ENCODE measurements around the gene EEF1AKMT4.

The EEF1AKMT4 gene

DNA sequence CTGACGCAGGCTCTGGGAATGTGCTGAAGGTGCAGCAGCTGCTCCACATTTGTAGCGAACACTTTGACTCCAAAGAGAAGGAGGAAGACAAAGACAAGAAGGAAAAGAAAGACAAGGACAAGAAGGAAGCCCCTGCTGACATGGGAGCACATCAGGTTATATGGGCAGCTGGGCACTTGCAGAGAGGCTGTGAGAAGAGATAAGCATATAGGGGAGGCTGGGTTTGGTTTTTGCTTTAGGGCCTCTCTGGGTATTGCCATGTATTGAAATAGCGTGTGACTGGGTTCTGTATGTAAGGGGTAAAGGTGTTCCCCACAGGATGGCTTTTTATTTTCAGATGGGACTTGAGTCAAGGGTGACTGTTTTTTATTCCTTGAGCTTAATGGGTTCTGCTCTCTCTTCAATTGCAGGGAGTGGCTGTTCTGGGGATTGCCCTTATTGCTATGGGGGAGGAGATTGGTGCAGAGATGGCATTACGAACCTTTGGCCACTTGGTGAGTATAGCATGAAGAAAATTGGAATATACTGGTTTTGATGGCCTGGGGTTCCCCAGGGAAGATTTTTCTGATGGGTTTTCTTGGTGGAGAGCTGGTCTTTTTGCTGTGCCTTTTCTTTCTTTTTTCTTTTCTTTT, 57.0 kb downstream of the EEF1AKMT4 start:
- no peak for DNase-seq

DNA sequence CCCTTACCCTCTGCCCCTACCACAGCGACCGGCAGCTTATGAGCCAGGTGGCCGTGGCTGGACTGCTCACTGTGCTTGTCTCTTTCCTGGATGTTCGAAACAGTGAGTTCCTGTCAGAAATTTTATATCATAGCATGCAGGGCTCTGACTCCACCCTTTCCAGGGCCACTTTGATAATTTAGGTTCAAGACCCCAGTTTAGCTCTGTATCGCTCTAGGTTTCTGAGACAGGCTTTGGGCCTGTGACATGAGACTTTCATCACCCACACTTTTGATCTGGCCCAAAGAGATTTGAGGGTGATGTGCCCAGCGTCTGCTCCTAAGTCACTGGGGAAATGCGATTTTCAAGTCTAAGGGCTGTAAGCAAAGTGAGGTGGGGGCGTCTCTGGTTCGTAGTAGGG, 58.4 kb downstream of the EEF1AKMT4 start:
- no peak for DNase-seq

Data from NCI-H2029 treated with DMSO at 0.1 percent for 48 hours (cell line).